HG02798 (cell line): ENCODE results near the gene PLD6.
"Not testable (repeated sequence)": the region's sequence is repeated elsewhere in the genome, so short reads cannot be mapped to it uniquely, and the experiment has no call there.

ENCODE experiments used
- ATAC-seq: cut with Tn5 transposase; IDR thresholded peaks from one replicate; pipeline ENCODE4 v1.9.1; 2021; ENCODE audit warnings: mild to moderate bottlenecking; ENCODE audit not compliant: unreplicated experiment, poor library complexity

The PLD6 gene

DNA sequence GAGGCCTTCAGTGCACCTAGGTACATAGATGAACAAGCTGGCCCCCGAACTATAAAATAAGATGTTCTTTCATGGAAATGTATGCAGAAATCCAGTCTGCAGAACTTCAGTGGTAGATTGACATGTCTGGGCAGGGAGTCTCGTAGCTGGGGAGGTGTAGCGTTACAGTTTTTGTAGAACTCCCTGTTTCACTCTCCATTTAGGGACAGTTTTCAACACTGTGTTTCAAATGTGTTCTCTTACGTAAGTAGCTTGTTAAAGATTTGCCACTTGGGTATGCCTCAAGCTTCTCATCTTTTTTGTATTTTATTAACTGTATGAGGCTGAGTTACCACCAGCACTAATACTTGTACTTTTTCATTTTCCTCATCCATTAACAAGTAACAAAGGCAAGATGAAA is 46.6 kb downstream of the PLD6 start:
- ATAC-seq = no peak

DNA sequence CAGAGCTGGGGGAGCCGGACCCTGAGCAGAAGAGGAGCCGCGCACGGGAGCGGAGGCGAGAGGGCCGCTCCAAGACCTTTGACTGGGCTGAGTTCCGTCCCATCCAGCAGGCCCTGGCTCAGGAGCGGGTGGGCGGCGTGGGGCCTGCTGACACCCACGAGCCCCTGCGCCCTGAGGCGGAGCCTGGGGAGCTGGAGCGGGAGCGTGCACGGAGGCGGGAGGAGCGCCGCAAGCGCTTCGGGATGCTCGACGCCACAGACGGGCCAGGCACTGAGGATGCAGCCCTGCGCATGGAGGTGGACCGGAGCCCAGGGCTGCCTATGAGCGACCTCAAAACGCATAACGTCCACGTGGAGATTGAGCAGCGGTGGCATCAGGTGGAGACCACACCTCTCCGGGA is 47.6 kb downstream of the PLD6 start:
- ATAC-seq = not testable (repeated sequence)

DNA sequence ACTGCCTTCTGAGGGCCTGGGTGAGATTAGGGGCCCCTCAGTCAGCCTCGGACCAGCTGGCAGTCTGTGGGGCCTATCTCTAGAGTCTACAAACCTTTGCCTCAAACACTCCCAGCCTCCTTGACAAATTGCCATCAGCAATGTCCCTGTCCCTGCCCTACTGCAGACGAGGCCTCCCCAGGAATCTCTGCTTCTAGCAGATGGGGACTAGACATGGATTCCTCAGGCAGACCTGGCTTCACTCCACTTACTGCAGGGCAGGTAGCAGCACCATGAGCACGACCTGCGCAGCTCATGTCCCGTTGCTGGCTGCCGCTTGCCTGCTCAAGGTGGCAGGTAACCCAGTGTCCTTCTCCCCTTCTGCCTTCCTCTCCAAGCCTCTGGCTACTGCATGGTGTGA is 49.1 kb downstream of the PLD6 start:
- ATAC-seq = no peak

DNA sequence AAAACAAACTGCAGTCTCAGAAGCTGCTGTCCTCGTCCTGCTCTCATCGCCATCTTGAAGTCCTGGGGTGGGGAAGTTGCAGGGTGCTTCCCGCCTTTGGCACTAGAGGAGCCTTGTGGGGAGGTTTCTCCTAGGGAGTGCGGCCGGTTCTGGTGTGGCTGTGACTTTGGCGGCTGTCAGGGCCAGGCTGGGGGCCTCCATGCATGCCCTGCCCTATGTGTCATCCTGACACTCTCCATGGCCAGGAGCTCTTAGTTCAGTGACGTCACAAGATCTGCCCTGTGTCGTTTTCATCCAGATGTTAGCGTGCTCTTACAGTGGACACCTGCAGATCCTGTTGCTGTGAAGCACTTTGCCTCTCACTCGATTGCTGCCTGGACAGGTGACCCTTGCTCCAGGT is 49.6 kb downstream of the PLD6 start:
- ATAC-seq = no peak

DNA sequence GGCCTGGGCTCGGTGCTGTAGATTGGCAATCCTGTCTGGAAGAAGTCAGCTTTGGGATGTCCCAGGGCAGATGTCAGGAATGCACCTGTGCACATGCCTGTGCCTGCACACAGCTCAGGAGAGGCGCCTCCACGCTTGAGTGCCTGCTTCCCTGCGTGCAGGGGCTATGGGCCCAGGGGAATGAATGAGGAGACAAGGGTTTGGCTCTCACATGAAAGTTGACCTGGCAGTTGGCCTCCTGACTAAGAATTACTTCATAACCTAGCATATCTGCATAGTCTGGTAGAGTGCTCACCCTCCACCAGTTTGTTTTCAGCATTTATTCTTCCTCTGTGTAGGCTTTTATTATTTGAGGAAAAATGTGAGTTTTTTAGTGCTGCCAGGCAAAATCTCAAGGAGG is 50.0 kb downstream of the PLD6 start:
- ATAC-seq = no peak

DNA sequence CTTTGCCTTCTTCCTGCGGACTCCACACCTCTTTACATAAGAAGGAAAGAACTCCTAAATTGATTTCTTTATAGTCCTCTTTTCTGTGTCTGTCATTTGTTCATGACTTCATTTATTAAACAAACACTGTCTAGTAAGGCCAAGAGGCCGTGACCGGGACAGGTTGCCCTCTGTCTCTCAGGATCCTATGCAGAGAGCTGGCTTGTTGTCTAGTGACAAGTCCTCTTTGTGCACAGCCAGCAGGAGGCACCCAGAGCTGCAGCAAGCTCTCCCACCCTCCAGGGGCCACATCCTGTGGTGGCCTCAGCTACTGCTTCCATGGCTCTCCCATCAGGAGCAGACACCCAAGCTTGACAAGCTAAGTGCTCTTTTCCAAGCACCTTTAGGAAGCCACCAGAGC is 50.6 kb downstream of the PLD6 start:
- no peak for ATAC-seq

DNA sequence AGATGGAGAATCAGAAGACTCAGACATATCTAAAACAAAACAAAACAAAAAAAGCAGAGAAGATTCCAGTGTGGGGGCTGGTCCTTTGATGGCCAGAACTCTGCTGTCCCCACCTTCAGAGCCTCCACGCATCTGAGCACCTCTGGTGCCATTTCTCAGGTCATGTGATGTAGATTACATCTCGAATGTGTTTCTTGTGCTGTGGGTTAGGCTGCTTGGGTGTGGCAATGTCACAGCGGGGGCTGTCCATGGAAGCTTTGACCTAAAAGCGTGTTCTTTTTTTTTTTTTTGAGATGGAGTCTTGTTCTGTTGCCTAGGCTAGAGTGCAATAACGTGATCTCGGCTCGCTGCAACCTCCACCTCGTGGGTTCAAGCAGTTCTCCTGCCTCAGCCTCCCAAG is 51.2 kb downstream of the PLD6 start:
- ATAC-seq = no peak

DNA sequence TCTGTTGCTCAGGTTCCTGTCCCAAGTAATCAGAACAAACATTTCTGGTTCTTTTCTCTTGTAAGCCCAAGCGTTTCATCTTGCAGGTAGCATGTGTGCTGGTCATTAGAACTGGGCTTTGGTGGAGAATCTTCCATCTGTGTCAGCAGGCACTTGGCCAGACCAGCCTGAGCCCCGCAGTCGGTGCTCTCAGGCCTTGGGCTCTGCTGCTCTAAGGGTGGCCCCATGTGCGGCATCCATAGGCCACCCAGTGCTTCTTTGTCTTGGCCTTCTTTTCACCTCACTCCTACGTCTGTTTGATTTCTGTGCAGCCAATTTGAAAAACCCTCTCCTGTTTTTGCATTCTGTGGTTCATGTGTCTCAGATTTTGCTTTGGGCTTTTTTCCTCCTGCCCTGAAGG is 51.6 kb downstream of the PLD6 start:
- ATAC-seq = no peak

DNA sequence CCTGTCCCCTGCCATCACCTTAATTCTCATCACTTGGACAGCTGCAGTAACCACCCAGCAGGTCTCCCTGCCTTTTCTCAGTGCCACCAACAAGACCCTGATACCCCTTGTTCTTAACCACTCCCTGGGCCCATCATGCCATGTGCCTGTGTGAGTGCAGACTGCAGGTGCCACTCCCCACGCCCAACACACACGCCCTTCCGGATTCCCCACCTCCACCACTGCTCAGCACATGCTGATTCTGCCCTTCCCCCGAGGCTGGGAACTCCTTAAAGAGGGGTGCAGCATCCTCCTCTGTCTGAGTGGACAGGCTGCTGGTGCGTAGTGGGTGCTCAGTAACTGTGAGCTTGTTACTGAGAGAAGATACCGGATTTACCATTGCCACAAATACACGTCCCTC is 52.4 kb downstream of the PLD6 start:
- ATAC-seq = no peak

DNA sequence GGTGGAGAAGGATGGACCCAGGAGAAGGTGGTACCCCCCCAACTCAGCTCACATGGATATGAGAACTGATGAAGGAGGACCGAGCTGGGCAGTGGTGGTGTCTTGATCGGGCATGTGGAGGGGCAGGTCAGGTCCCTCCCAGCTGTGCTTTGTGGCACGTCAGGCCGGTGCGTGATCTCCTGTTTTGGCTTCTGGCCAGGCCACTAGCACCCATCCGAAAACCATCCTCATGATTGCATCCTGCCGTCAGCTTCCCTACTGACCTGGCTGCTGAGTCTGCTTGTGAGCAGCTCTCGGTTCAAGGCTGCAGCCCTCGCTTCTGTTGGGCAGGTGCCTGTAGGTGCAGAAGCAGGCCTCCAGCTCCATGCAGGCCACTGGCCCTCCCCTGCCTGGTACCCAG is 53.1 kb downstream of the PLD6 start:
- no peak for ATAC-seq

DNA sequence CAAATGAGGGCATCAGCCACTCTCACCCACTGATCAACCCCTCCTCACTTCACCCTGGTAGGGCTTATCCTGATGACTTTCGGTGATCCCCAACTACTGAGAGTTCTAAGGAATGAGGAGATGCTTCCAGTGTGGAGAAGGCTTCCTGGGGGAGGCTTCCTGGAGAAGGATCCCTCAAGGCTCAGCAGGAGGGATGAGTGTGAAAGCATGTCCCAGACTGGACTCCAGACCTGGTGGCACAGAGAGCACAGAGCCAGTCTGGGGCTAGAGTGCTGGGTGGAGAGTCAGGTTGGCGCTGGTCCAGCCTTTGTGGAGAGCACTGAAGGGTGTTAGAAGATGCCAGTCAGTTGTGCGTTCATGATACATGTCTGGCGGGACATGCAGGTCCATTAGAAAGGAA is 53.7 kb downstream of the PLD6 start:
- no peak for ATAC-seq

DNA sequence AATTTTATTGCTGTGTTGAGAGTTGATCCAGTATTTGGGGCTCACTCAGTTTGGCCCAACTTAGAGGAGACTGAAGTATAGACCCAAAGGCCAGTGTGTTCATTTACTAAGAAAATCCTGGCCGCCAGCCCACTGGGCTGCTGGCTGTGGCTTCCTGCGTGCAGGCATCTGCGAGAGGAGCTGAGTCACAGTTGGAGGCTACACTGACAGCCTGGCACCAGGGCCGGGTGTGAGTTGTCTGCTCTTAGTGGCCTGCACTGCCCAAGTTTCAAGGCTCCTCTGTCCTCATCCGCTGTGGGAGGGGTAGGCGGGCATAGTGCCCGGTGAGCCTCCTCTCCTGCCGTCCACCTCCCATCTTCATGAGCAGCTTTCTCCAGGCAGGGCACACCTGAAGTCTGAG is 54.2 kb downstream of the PLD6 start:
- ATAC-seq = no peak

DNA sequence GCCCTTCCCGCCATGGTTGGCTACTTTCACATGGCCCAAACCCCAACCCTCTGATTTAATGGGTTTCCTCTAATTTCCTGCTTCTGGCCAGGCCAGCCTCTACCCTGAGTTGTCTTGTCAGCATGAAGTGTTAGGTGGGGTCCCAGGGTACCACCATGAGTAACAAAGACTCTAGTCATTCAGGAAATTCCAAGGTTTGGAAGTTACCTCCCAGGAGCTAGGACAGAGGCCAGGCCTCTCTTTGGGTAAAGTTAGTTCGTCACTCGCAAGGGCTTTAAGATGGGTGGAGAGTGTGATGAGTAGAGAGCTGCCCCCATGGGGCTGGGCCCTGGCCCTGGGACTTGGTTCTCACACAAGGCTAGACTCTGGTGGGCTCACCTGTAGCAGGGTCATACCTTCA is 54.6 kb downstream of the PLD6 start:
- ATAC-seq = no peak

DNA sequence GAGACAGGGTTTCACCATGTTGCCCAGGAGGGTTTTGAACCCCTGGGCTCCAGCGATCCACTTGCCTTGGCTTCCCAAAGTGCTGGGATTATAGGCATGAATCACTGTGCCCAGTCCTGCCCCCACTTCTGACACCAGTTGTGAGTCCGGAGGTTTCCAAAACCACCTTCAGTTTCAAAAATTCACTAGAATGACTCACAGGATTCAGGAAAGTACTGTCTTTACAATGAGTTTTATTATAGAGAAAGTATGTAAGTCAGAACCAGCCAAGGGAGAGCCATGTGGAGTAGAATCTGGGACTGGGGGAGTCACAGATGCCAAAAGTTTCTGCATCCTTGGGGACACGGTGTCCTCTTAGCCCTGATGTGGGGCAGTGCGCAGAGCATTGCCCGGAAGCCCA is 55.1 kb downstream of the PLD6 start:
- ATAC-seq = no peak
